Kidney (tissue), 14 donors: ENCODE measurements around the gene MAML3. TPM values are rescaled to one million over a fixed set of nuclear protein-coding genes. Genes with fewer than 3 reads are reported as not detected.

Experiments
- DNase-seq, 5 donors: peaks; one replicate each; pipeline ENCODE4 v3.0.0-alpha.2; 2013 to 2020
- FAIRE-seq: peaks from 2 replicates; lab custom pipeline; 2012; peaks lifted over from hg19 to GRCh38; lab: Jason Lieb, UNC
- H3K27ac ChIP-seq, 2 donors: one replicate each; pipeline ENCODE4 v1.7.0; 2013; ENCODE audit warnings: low read depth in 2 of 2, low read length in 2 of 2, inconsistent platforms in 1 of 2
- H3K27me3 ChIP-seq: one replicate; pipeline ENCODE4 v1.7.1; 2013; ENCODE audit warnings: low read length, inconsistent platforms; ENCODE audit not compliant: control insufficient read depth, insufficient read depth
- H3K36me3 ChIP-seq, 3 donors: one replicate each; pipeline versions ENCODE4 v1.7.0 to v1.7.1; 2013; ENCODE audit warnings: low read length in 3 of 3, control low read depth in 1 of 3, inconsistent platforms in 1 of 3; ENCODE audit not compliant: insufficient read depth in 3 of 3, control insufficient read depth in 2 of 3
- H3K4me1 ChIP-seq, 3 donors: one replicate each; pipeline versions ENCODE4 v1.7.0 to v1.7.1; 2013; ENCODE audit warnings: low read length in 3 of 3, inconsistent platforms in 1 of 3, low read depth in 1 of 3; ENCODE audit not compliant: control insufficient read depth in 2 of 3, insufficient read depth in 2 of 3
- H3K4me3 ChIP-seq, 3 donors: one replicate each; pipeline versions ENCODE4 v1.7.0 to v1.8.1; 2013; ENCODE audit warnings: low read length in 3 of 3, control low read depth in 1 of 3, inconsistent platforms in 1 of 3
- H3K9ac ChIP-seq, 3 donors: one replicate each; pipeline versions ENCODE4 v1.7.0 to v1.7.1; 2013; ENCODE audit warnings: low read length in 3 of 3, control low read depth in 1 of 3, inconsistent platforms in 1 of 3
- H3K9me3 ChIP-seq, 3 donors: one replicate each; pipeline versions ENCODE4 v1.7.0 to v1.7.1; 2013; ENCODE audit warnings: low read length in 3 of 3, control low read depth in 1 of 3, inconsistent platforms in 1 of 3; ENCODE audit not compliant: control insufficient read depth in 2 of 3, insufficient read depth in 1 of 3
- CTCF ChIP-seq: IDR thresholded peaks from 3 replicates; pipeline ENCODE4 v1.5.1; 2012; ENCODE audit warnings: mild to moderate bottlenecking, moderate library complexity, borderline replicate concordance; ENCODE audit not compliant: insufficient read depth; ENCODE audit errors: extremely low read depth
- intact Hi-C: fragments of 100-400 bp; cut with DNase I; formaldehyde crosslinking; loops from one replicate; pipeline ENCODE4 v1.11.1; 2022
- polyA plus RNA-seq: library from polyadenylated mRNA; stranded (reverse); fragments of 350-450 nt; fragmentation: Illumina TruSeq; extraction: RNeasy Lipid Tissue Mini Kit (QIAGEN cat#74804); gene quantifications from one replicate; pipeline ENCODE4 v1.2.3, GENCODE V29; 2014; ENCODE audit warnings: low read depth, low replicate concordance; ENCODE audit not compliant: insufficient read depth
- total RNA-seq: library from RNA; stranded (reverse); fragmentation: NEBNext Ultra II Directional; extraction: Animal tissue kit (Norgen Biotek cat#: 25700); gene quantifications from one replicate; pipeline ENCODE4 v1.2.1, GENCODE V29; 2021
- donor health status: control.
- donor health status: control.
- donor health status: control.
- donor health status: control.
- donor health status: control.
- donor health status: DM: yes; HTN: yes; CAD: no.
- donor health status: Normal renal cell carcinoma (clear cell type).

The MAML3 gene
- total and polyA plus RNA-seq, 2 donors from 2014 or later, result 1.4 to 10.4 TPM

DNA sequence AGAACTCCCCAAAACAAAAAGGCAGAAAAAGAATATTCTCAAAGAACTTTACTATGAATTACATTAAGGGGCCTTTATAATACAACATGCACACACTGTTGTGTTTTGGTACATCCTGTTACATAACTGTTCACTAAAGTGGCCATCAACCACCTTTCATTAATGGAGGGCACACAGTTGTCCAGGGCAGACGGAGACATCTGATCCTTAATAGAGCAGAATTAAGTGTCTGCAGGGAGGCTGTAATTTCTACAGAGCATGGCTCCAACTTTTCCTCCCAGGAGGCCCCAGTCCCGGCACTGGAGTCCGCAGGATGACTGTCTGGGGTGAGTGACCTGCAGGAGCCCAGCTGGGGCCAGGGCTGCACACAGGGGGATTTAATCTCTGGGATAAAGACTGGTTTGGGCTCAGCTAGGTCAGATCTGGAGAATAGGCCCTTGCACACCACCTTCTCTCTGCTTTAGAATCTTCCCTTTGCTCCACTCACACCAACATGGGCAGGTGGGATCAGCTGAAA is 233.4 kb downstream of the MAML3 start:
- intact Hi-C loops, result no loop called here
- H3K9me3 ChIP-seq, result no peaks in the 10 kb centered on the region
- H3K27me3 ChIP-seq, result no peaks in the 10 kb centered on the region
- no peak for TF ChIP-seq CTCF
- DNase-seq (no peak), FAIRE-seq (no peak)
- H3K9ac ChIP-seq, result no peak overlapping the region
- H3K4me3 ChIP-seq, result no peak overlapping the region
- H3K4me1 ChIP-seq, result peaks cover 9 to 34% (median 32%) of the 10 kb centered on the region in 3 donors
- H3K36me3 ChIP-seq, result no peaks in the 10 kb centered on the region
- H3K27ac ChIP-seq, result peak overlapping the region in 1 of 2 donors; percentile 33

DNA sequence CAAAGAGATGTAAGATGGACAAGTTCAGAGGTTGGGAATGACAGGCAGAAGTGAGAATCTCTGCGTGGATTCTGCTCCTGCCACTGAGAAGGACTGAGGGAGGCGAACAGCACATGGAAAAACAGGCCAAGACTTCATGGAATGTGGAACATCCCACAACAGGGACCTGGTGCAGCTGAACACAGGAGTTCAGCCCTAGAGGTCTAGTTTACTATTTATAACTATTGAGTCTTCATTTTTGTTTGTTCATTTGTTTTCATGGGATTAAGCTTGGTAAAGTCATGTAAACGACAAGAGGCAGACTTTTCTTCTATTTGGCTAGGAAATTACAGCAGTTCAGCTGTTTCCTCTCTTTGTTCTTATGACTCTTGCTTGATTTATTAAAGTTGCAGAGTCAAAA is 234.5 kb downstream of the MAML3 start:
- H3K4me1 ChIP-seq, result peaks cover 9 to 41% (median 30%) of the 10 kb centered on the region in 3 donors
- H3K4me3 ChIP-seq, result no peak overlapping the region
- no peaks in the 10 kb centered on the region for H3K9me3 ChIP-seq
- H3K27me3 ChIP-seq, result no peaks in the 10 kb centered on the region
- TF ChIP-seq CTCF, result no peak
- no peaks in the 10 kb centered on the region for H3K36me3 ChIP-seq
- FAIRE-seq (no peak), DNase-seq (peak in 2 of 5 donors; percentile 59 to 73)
- intact Hi-C loops, result no loop called here
- peak overlapping the region in 1 of 2 donors; percentile 78 for H3K27ac ChIP-seq
- H3K9ac ChIP-seq, result peak overlapping the region in 1 of 3 donors; percentile 5

DNA sequence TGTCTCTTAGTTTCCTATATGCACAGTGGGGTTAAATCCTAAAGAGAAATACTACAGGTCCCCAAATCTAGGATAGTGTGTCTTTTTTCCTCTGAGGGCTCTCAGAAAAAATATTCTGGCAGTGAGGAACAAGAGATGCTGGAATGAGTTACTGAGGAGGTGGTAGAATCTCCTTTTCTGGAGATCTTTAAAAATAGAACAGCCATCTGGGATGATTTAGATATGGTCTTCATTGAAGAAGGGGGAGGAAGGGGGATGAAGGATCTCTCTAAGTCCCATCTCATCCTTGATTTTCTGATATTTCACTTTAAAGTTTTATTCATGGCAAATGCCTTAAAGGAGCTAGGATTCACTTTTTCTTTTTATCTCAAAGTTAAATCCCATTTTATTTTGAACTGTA is 235.0 kb downstream of the MAML3 start:
- H3K9ac ChIP-seq, result no peak overlapping the region
- no peak for FAIRE-seq

More for the DNA sequence above, 235.0 kb downstream of the MAML3 start:
- peak overlapping the region in 1 of 2 donors; percentile 78 for H3K27ac ChIP-seq
- H3K36me3 ChIP-seq, result no peaks in the 10 kb centered on the region
- H3K27me3 ChIP-seq, result no peaks in the 10 kb centered on the region
- TF ChIP-seq CTCF, result no peak
- H3K9me3 ChIP-seq, result no peaks in the 10 kb centered on the region
- H3K4me3 ChIP-seq, result no peak overlapping the region
- no peak for DNase-seq
- intact Hi-C loops, result no loop called here
- peaks cover 9 to 41% (median 30%) of the 10 kb centered on the region in 3 donors for H3K4me1 ChIP-seq
